Mesendoderm (in vitro differentiated cells): ENCODE measurements around the gene CDK6.

ENCODE experiments used
- DNase-seq: peaks from one replicate; pipeline ENCODE4 v3.0.0; 2013
- H2AK5ac ChIP-seq: 2 replicates; pipeline ENCODE4 v1.6.1; 2013; ENCODE audit warnings: low read length, inconsistent platforms
- H2BK120ac ChIP-seq: 2 replicates; pipeline ENCODE4 v1.6.1; 2013; ENCODE audit warnings: low read depth, mild to moderate bottlenecking, low read length, moderate library complexity, mixed read lengths
- H2BK15ac ChIP-seq: replicated peaks from 2 replicates; pipeline ENCODE4 v1.6.1; 2013; ENCODE audit warnings: low read depth, mild to moderate bottlenecking, moderate library complexity
- H2BK5ac ChIP-seq: 2 replicates; pipeline ENCODE4 v1.6.1; 2013; ENCODE audit warnings: low read length, inconsistent platforms
- H3K18ac ChIP-seq: 2 replicates; pipeline ENCODE4 v1.6.1; 2013; ENCODE audit warnings: mild to moderate bottlenecking, low read length, mixed read lengths
- H3K23ac ChIP-seq: one replicate; pipeline ENCODE4 v1.6.1; 2013; ENCODE audit warnings: low read length
- H3K27ac ChIP-seq: 2 replicates; pipeline ENCODE4 v1.5.1; 2013; ENCODE audit warnings: low read depth, mild to moderate bottlenecking, inconsistent platforms, low read length, moderate library complexity
- H3K27me3 ChIP-seq: 2 replicates; pipeline ENCODE4 v1.6.1; 2013; ENCODE audit warnings: low read length, control low read depth, mild to moderate bottlenecking, inconsistent platforms; ENCODE audit not compliant: insufficient read depth, poor library complexity
- H3K36me3 ChIP-seq: 2 replicates; pipeline ENCODE4 v1.6.1; 2013; ENCODE audit warnings: low read length, inconsistent platforms; ENCODE audit not compliant: control insufficient read depth, insufficient read depth
- H3K4ac ChIP-seq: one replicate; pipeline ENCODE4 v1.6.1; 2013; ENCODE audit warnings: low read depth, mild to moderate bottlenecking, low read length, moderate library complexity
- H3K4me1 ChIP-seq: 2 replicates; pipeline ENCODE4 v1.6.1; 2013; ENCODE audit warnings: low read depth, low read length, inconsistent platforms; ENCODE audit not compliant: control insufficient read depth
- H3K4me2 ChIP-seq: 2 replicates; pipeline ENCODE4 v1.6.1; 2013; ENCODE audit warnings: low read length
- H3K4me3 ChIP-seq: 2 replicates; pipeline ENCODE4 v1.5.1; 2013; ENCODE audit warnings: mild to moderate bottlenecking, low read length
- H3K56ac ChIP-seq: one replicate; pipeline ENCODE4 v1.6.1; 2013; ENCODE audit warnings: low read length
- H3K79me1 ChIP-seq: 2 replicates; pipeline ENCODE4 v1.6.1; 2013; ENCODE audit warnings: low read length, inconsistent platforms
- H3K79me2 ChIP-seq: 2 replicates; pipeline ENCODE4 v1.6.1; 2013; ENCODE audit warnings: mild to moderate bottlenecking, low read length; ENCODE audit not compliant: control insufficient read depth, insufficient read depth
- H3K9ac ChIP-seq: 2 replicates; pipeline ENCODE4 v1.6.1; 2013; ENCODE audit warnings: low read length, inconsistent platforms
- H4K5ac ChIP-seq: one replicate; pipeline ENCODE4 v1.6.1; 2013; ENCODE audit warnings: low read length
- H4K8ac ChIP-seq: one replicate; pipeline ENCODE4 v1.6.1; 2013; ENCODE audit warnings: low read depth, mild to moderate bottlenecking, control low read depth, low read length, moderate library complexity
- WGBS: extraction: QIAGEN DNeasy Blood & Tissue Kit; methylation state at CpG from one replicate; pipeline ENCODE4 v1.1.7; 2013; ENCODE audit warnings: low lambda C conversion rate, missing lambda C conversion rate; ENCODE audit not compliant: insufficient coverage; ENCODE audit errors: extremely low coverage; 5-methylcytosine and 5-hydroxymethylcytosine counted together

Gene CDK6

DNA sequence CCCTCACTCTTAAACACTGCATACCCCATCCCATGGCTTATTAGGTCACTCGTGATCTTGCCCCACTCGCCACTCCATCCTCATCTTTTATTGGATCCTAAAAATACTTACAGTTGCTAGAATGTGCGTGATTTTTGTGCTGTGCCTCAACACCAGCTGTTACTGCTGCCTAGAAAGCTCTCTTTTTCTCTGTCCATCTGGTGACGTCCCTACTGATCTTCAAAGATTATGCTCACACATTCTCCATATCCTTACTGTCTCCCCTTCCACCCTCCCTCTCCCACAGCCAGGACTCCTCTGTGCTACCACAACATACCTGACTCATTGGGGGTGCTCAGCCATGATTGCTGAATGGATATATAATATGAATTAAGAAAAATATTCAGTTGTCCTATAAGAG lies 42.0 kb downstream of the CDK6 start:
- Histone ChIP-seq H3K4ac (no peak overlapping the region), H3K56ac (no peak overlapping the region), H3K27ac (no peak overlapping the region), H3K4me2 (no peak overlapping the region), H4K8ac (no peak overlapping the region), H3K79me2 (no peaks in the 10 kb centered on the region), H3K79me1 (peaks cover 5% of the 10 kb centered on the region), H3K18ac (no peak overlapping the region), H4K5ac (no peak overlapping the region), H2BK5ac (no peak overlapping the region), H3K23ac (no peak overlapping the region), H3K4me3 (no peak overlapping the region), H2BK15ac (no peak overlapping the region), H3K9ac (no peak overlapping the region), H3K36me3 (no peaks in the 10 kb centered on the region), H2AK5ac (no peak overlapping the region), H3K4me1 (no peaks in the 10 kb centered on the region), H2BK120ac (no peak overlapping the region), H3K27me3 (no peaks in the 10 kb centered on the region)
- DNase-seq: no peak
- no CpG with 5 or more reads among the region's 4 CpGs for WGBS

DNA sequence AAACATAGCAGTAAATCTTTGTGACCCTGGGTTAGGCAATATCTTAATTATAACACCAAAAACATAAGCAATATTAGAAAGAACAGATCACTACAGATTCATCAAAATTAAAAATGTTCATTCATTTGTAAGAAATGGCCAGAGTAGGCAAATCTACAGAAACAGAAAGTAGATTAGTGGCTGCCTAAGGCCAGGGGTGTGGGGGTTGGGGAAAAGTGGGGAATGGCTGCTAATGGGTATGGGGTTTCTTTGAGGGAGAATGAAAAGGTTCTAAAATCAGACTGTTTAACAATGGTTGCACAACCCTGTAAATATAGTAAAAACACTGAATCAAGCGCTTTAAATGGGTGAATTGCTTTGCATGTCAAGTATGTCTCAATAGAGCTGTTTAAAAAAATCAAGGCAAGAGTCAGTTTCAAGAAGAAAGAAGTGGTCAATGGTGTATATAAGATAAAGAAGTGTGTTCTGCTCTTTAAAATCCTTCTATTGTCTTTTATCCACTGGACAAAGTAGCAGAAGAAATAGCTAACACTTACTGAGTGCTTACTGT lies 42.6 kb downstream of the CDK6 start:
- Histone ChIP-seq H2BK120ac (no peak overlapping the region), H3K79me1 (peaks cover 5% of the 10 kb centered on the region), H2BK5ac (no peak overlapping the region), H3K4me1 (no peaks in the 10 kb centered on the region), H3K27me3 (no peaks in the 10 kb centered on the region), H2AK5ac (no peak overlapping the region), H3K79me2 (no peaks in the 10 kb centered on the region), H2BK15ac (no peak overlapping the region), H3K9ac (no peak overlapping the region), H3K27ac (no peak overlapping the region), H3K23ac (no peak overlapping the region), H4K8ac (no peak overlapping the region), H3K18ac (no peak overlapping the region), H3K4ac (no peak overlapping the region), H3K56ac (no peak overlapping the region), H3K36me3 (no peaks in the 10 kb centered on the region), H3K4me3 (no peak overlapping the region), H3K4me2 (no peak overlapping the region), H4K5ac (no peak overlapping the region)
- DNase-seq: no peak
- WGBS: no CpG with 5 or more reads among the region's 1 CpG

DNA sequence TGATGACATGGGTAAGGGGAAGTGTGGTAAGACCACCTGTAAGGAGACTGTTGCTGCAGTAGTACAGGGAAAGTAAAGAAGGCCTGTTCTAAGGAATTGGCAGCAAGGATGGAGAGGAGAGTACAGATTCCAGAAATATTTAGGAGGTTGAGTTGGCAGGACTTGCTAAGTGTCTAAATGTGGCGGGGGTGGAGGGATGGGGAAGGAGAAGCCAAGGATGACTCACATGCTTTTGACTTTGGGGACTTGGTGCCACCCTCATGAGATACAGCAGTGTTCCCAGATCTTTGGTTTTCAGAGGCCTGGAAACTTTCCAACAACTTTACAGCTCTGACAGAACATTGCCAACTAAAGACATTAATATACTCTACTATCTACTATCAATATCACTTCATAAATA lies 45.4 kb downstream of the CDK6 start:
- Histone ChIP-seq H3K27me3 (no peaks in the 10 kb centered on the region), H3K4me1 (no peaks in the 10 kb centered on the region), H3K56ac (no peak overlapping the region), H3K36me3 (no peaks in the 10 kb centered on the region), H3K4me3 (no peak overlapping the region), H2BK5ac (no peak overlapping the region), H2AK5ac (no peak overlapping the region), H3K79me2 (no peaks in the 10 kb centered on the region), H2BK15ac (no peak overlapping the region), H3K27ac (no peak overlapping the region), H3K4me2 (no peak overlapping the region), H4K5ac (no peak overlapping the region), H3K9ac (no peak overlapping the region), H3K23ac (no peak overlapping the region), H3K79me1 (peaks cover 2% of the 10 kb centered on the region), H4K8ac (no peak overlapping the region), H3K4ac (no peak overlapping the region), H2BK120ac (no peak overlapping the region), H3K18ac (no peak overlapping the region)
- DNase-seq: peak; percentile 35
- no CpG with 5 or more reads among the region's 1 CpG for WGBS

GRCh38 chr7:92788559-92789183 lies 47.7 kb downstream of the CDK6 start:
- H3K27me3 ChIP-seq: no peaks in the 10 kb centered on the region
- H2AK5ac ChIP-seq: no peak overlapping the region
- no peak overlapping the region for H3K4ac ChIP-seq
- H2BK5ac ChIP-seq: no peak overlapping the region
- H3K27ac ChIP-seq: no peak overlapping the region
- H2BK120ac ChIP-seq: no peak overlapping the region
- peaks cover 2% of the 10 kb centered on the region for H3K79me1 ChIP-seq
- H3K18ac ChIP-seq: no peak overlapping the region
- no peak overlapping the region for H4K8ac ChIP-seq
- H3K23ac ChIP-seq: no peak overlapping the region
- H3K79me2 ChIP-seq: no peaks in the 10 kb centered on the region
- H3K4me2 ChIP-seq: no peak overlapping the region
- H3K36me3 ChIP-seq: no peaks in the 10 kb centered on the region
- no CpG with 5 or more reads among the region's 1 CpG for WGBS
- H3K4me3 ChIP-seq: no peak overlapping the region
- no peak overlapping the region for H3K56ac ChIP-seq
- H4K5ac ChIP-seq: no peak overlapping the region
- no peak overlapping the region for H3K9ac ChIP-seq
- peaks cover 2% of the 10 kb centered on the region for H3K4me1 ChIP-seq
- H2BK15ac ChIP-seq: no peak overlapping the region
- DNase-seq: peak; percentile 16

GRCh38 chr7:92785923-92786322 lies 50.5 kb downstream of the CDK6 start:
- Histone ChIP-seq H3K9ac (no peak overlapping the region), H3K4ac (no peak overlapping the region), H3K4me1 (peaks cover 5% of the 10 kb centered on the region), H3K23ac (no peak overlapping the region), H3K27me3 (no peaks in the 10 kb centered on the region), H3K4me2 (no peak overlapping the region), H3K27ac (no peak overlapping the region), H2BK5ac (no peak overlapping the region), H4K5ac (no peak overlapping the region), H3K4me3 (no peak overlapping the region), H3K18ac (peak overlapping the region; percentile 18), H2BK120ac (no peak overlapping the region), H3K56ac (no peak overlapping the region), H3K36me3 (no peaks in the 10 kb centered on the region), H3K79me2 (no peaks in the 10 kb centered on the region), H3K79me1 (peaks cover 2% of the 10 kb centered on the region), H4K8ac (no peak overlapping the region), H2AK5ac (no peak overlapping the region), H2BK15ac (no peak overlapping the region)
- no peak for DNase-seq
- no CpG with 5 or more reads among the region's 3 CpGs for WGBS

DNA sequence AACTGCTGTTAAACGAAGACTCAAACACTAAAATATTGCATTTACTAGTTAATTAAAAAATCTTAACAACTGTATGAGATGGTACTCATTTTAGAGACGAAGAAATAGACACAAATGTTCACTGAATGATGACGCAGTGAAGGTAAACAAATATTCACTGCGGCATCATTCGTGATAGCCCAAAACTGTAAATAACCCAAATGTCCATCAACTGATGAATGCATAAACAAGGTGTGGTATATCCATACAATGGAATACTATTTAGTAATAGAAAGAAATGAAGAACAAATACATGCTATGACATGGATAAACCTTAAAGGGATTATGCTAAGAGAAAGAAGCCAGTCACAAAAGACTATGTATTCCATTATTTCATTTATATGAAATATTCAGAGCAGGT lies 51.4 kb downstream of the CDK6 start:
- Histone ChIP-seq H3K36me3 (no peaks in the 10 kb centered on the region), H3K56ac (no peak overlapping the region), H3K23ac (no peak overlapping the region), H3K4me3 (no peak overlapping the region), H4K5ac (no peak overlapping the region), H4K8ac (no peak overlapping the region), H2BK15ac (no peak overlapping the region), H3K9ac (no peak overlapping the region), H2BK120ac (no peak overlapping the region), H3K27ac (no peak overlapping the region), H3K79me2 (no peaks in the 10 kb centered on the region), H3K18ac (no peak overlapping the region), H3K27me3 (no peaks in the 10 kb centered on the region), H3K4me1 (peaks cover 5% of the 10 kb centered on the region), H2AK5ac (no peak overlapping the region), H3K4ac (no peak overlapping the region), H3K4me2 (no peak overlapping the region), H2BK5ac (no peak overlapping the region), H3K79me1 (peaks cover 2% of the 10 kb centered on the region)
- no peak for DNase-seq
- no CpG with 5 or more reads among the region's 5 CpGs for WGBS
